NCI-H2227 treated with DMSO at 0.1 percent for 48 hours (cell line): ENCODE data around the gene ZNF396.

Source experiments
- DNase-seq: peaks from one replicate; lab custom pipeline; 2025; lab: John Stamatoyannopoulos, UW

ZNF396 gene

DNA sequence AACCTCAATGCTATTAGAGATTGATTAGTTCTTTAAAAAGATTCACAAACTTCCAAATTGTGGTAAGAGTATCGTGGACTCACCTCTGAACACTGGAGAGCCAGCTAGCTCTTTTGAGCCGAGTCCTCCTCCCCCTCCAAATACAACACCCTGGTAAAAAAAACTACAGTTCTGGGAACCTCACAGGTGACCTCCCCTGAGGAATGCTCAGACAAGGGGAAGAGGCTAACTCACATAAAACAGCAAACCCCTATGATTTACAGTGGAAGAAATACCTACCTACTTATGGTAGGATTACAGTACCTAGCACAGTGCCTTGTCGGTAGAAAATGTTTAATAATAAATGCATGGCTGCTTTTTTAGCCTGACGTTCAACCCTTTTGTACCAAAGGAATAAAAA, 41.3 kb downstream of the ZNF396 start:
- no peak for DNase-seq

- DNase-seq: no peak
Observed at GRCh38 chr18:35334821-35335220, 42.3 kb downstream of the ZNF396 start.

- DNase-seq: no peak
Observed at GRCh38 chr18:35334212-35334611, 42.9 kb downstream of the ZNF396 start.

GRCh38 chr18:35331367-35332087, 45.6 kb downstream of the ZNF396 start:
- no peak for DNase-seq

GRCh38 chr18:35328868-35329267, 48.3 kb downstream of the ZNF396 start:
- DNase-seq: no peak

GRCh38 chr18:35326695-35327387, 50.3 kb downstream of the ZNF396 start:
- no peak for DNase-seq

DNA sequence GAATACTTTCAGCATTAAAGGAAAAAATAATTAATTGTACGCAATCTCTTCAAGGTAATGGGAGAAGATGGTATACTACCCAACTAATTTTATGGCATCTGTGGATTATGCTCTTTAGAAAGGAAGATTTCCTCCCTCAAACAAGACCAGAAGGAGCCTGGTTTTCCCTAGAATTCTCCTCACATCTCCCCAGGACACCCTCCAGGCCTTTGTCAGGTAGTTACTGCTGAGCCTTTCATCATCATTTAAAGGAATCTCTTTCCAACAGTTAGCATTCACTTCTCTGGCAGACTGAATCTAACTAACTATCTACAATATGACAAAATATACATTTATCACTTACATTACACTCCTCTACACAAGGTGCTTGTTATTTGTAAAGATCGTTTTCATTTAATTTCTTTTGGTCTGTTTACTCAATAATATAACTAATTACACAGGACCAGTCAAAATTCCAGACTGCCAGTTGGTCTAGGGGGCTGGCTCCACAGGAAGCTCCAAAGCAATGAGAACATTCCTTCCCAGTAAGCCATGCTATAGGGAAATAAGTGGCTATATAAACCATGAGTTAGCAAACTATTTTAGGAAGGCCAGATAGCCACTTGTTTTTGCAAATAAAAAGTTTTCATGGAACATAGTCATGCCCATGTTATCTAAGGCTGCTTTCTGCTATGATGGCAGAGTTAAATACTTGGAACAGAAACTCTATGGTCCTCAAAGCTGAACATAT, 52.0 kb downstream of the ZNF396 start:
- no peak for DNase-seq

DNA sequence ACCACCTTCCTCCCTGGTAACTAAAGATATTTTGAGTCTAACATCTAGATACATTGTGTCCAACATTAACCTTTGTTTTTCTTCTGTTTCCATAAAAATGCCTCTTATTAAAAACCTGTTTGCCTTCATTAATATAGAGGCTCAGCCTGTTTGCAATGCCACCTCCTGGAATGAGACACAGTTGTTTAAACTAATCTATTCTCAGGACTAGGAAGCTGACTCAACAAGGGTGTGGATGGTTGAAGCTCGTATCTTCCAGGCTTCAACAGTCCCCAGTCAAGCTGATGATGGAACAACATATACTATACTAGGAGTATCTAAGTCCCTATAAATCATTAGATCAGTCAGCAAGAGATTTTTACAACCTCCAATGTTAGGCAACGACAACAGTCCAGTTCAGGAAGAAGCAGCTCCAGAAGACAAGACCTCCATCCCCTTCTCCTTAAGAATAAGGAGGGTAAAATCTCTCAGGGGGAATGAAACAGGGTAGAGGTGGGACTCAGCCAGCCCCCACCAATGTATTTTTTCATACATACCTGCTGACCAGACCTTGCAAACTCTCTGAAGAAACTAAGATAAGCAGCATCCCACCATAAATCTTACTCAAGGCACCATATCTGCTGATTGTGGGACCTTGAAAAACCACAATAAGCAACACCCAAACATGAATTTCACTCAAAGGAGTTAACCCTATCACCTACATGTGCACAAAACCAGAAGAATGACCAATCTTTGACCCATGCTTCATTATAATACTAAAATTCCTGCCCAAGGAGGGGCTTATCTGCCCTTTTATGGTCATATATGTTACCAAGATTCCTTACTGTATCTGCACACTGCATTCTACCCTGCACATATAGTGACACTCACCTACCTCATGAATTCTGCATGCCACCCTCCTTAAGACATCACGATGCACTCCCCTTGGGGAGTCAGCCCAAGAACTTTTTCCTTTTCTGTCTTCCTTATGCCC, 54.4 kb downstream of the ZNF396 start:
- no peak for DNase-seq
